Sigmoid colon (tissue), 4 donors: ENCODE results near the gene HELB.

Experiments
- EP300 ChIP-seq, 4 donors: sonication (generic); formaldehyde crosslinking; IDR thresholded peaks; one replicate each; pipeline ENCODE4 v1.6.1; 2017; ENCODE audit warnings: antibody characterized with exemption in 4 of 4
- POLR2A ChIP-seq, 2 donors: fragments of 450-650 bp; IDR thresholded peaks; one replicate each; pipeline ENCODE4 v1.6.1; 2016; ENCODE audit warnings: antibody characterized with exemption in 2 of 2, mild to moderate bottlenecking in 2 of 2, moderate library complexity in 2 of 2
- POLR2AphosphoS5 ChIP-seq, 4 donors: sonication (generic); formaldehyde crosslinking; IDR thresholded peaks; one replicate each; pipeline ENCODE4 v1.6.1; 2017; ENCODE audit warnings: antibody characterized with exemption in 4 of 4
- TF ChIP-seq, protein P1 (sequence below), 4 experiments: fragments of 450-650 bp in 3 of 4; fragments of 200-600 bp in 1 of 4; IDR thresholded peaks; one replicate each; pipeline ENCODE4 v1.5.1; 2016 to 2019; ENCODE audit warnings: antibody characterized with exemption in 4 of 4, mild to moderate bottlenecking in 3 of 4, moderate library complexity in 2 of 4

DNA sequence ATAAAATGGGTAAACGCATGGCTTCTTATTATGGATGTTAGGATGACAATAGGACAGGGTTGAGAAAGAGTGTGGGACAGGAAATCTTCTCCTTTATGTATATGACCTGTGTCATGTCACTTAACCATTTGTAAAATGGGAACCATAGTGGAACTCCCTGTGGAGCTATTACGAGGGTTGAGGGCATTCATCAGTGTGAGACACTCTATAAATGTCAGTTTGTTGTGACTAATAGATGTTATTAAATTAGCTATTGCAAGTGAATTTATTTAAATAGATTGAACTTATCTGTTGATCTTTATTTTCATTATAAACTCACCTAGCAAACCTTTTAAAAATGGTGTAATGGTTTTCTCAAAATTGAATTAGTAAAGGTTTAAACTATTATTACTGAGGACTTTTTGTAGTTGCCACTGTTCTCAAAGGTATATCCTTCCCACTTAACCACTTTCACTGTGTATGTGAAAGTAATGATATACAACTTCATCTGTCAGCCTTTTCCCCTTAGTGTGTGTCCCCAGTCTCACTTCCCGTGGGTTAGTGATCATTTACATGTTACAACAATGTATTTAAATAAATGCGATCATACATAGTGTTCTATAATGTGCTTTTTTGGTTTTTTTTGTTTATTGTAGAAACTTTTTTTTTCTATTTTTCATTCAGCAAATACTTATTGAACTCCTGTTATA, 17.1 kb downstream of the HELB start:
- TF ChIP-seq, protein P1, sequence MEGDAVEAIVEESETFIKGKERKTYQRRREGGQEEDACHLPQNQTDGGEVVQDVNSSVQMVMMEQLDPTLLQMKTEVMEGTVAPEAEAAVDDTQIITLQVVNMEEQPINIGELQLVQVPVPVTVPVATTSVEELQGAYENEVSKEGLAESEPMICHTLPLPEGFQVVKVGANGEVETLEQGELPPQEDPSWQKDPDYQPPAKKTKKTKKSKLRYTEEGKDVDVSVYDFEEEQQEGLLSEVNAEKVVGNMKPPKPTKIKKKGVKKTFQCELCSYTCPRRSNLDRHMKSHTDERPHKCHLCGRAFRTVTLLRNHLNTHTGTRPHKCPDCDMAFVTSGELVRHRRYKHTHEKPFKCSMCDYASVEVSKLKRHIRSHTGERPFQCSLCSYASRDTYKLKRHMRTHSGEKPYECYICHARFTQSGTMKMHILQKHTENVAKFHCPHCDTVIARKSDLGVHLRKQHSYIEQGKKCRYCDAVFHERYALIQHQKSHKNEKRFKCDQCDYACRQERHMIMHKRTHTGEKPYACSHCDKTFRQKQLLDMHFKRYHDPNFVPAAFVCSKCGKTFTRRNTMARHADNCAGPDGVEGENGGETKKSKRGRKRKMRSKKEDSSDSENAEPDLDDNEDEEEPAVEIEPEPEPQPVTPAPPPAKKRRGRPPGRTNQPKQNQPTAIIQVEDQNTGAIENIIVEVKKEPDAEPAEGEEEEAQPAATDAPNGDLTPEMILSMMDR (IDR thresholded peaks at IDR 0.05): no peak
- TF ChIP-seq POLR2A (IDR thresholded peaks at IDR 0.05) (no peak), EP300 (IDR thresholded peaks at IDR 0.05) (no peak), POLR2AphosphoS5 (IDR thresholded peaks at IDR 0.05) (no peak)
